ENCODE data around the gene TBL1XR1. TPM values are rescaled to one million over a fixed set of nuclear protein-coding genes. Genes with fewer than 3 reads are reported as not detected.

The TBL1XR1 gene
- 182 TPM for total RNA-seq

DNA sequence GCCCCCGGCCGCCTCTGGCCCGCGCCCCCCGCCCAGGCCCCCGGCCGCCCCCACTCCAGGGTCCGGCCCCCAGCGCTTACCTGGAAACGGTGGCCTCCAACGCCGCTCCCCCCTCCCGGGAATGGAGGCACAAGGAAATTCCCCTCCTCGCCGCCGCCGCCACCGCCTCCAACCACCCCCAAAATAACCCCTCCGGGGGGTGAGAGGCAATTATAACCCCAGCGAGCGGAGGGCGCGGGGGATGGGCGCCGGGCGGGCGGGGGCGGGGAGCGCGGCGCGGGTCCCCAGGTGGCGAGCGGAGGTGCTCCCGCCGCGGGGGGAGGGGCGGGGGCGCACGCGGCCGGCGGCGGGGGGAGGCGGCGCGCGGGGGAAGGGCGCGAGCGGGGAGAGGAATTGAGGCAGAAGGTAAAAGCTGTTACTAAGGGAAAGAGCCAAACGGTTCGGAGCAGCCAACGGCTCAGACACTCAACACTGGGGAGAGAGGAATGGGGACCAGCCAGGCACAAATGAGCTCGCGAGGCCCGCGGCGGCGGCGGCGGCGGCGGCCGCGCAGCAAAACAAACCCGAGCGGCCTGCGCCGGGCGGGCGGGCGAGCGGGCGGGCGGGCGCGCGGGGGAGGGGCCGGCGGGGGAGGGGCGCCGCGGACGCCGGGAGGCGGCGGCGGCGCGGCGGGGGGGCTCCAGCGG lies at the start of gene TBL1XR1:
TBL1XR1 (minus strand) TSS at position 442 of the 686 bp plus-strand sequence. CDS start 132,505 bp downstream, outside the sequence.
- intact Hi-C loops (cut with DNase I) = loop anchor here (1.0 kb wide), 1 partner anchor 162 kb away; no protein-coding TSS in a partner anchor
- ATAC-seq (peak; percentile 92), DNase-seq (ENCODE audit: low spot score) (peak; percentile 94)

DNA sequence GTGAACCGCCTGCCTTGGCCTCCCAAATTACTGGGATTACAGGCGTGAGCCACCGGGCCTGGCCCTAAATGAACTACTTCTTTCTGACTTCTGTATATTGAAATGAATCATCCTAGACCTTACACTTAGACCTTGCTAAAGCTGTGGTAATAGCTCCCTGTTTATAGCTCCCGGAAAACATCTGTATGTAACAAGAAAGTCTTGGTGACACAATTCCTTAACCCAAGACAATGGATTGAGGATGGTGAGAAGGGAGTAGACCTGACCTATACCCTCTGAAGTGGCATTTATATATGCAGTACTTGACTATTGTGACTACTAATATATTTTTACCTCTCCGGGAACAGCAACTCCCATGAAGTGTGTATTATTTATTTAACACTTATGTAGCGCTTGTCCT lies 48.0 kb upstream of the TBL1XR1 start:
- DNase-seq (ENCODE audit: low spot score) = no peak

DNA sequence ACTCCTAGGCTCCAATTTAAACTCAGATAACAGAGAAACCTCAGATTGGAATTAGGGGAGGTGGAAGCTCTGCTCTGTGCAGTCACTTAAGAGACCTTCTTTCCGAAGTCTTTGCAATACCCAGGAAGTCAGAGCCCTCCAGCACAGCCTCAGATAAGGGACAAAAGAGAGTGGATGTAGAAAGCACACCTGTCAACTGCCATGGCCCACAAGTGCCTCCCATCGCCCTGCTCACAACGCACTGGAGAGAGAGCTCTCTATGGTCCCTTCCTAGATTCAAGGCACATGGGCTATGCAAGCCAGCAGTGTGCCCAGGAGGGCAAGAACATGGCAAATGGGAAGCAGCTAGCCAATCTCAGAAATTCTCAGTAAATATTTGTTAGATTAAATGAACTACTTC lies 47.3 kb upstream of the TBL1XR1 start:
- DNase-seq (ENCODE audit: low spot score) = no peak
- ATAC-seq = no peak
- intact Hi-C loops (cut with DNase I) = no loop called here

More for the DNA sequence above, 48.0 kb upstream of the TBL1XR1 start:
- intact Hi-C loops (cut with DNase I) = no loop called here
- ATAC-seq = no peak

DNA sequence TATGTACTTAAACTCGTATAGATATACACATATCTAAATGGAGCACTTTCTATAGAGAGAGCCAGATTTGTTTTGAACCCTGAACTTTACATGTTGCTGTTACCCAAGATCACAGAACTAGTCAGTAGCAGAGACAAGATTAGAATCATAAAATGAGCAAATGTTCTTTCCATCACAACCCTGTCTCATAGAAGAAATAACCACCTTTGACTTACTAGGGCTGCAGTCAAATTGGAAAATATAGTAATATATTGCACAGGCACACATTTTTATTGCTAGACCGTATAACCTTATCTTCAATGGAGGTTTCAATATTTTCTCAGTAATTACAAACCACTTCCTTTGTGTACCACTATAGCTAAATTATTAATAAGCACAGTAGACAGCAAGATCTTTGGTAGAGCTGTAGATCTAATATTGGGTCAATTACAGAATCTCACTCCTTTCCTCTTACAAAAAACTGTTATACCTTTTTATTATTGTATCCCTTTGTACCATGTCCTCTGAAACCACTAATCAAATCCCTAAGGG lies 41.5 kb upstream of the TBL1XR1 start:
- no peak for DNase-seq (ENCODE audit: low spot score)
- ATAC-seq = no peak

DNA sequence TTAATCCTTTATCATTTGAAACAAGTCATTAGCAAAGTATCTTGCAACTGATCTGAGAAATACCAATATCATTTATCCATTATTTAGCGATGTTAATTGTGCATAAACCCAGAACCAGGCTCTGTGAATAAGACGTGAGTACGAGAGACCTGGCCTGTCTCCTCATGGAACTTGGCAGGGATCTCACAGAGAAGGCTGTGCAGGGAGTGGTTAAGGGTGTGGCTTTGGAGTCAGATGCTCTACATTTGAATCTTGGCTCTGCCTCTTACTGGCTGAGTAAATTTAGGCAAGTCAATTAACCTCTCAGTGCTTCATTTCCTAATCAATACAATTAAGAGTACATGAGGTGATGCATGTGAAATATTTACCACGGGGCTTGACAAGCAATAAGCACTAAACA lies 39.9 kb upstream of the TBL1XR1 start:
- ATAC-seq = no peak
- intact Hi-C loops (cut with DNase I) = no loop called here
- no peak for DNase-seq (ENCODE audit: low spot score)

More for the DNA sequence above, 41.5 kb upstream of the TBL1XR1 start:
- intact Hi-C loops (cut with DNase I) = no loop called here

DNA sequence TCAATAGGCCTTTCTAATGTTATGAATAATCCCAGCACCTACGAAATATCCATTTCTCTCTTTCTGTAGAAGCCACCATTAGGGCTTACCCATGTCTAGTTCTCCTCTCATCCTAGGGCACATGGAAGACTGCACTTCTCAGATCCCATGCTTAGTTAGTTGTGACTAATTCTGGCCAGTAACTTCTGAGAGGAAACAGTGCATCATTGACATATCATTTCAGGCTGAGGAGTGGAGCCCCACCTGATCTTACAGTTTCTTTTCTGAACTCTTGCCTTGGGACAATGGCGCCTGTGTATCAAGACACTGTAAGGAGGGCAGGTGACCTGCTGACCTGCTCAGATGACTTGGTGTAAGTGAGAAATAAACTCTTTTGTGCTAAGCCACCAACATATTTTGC lies 39.4 kb upstream of the TBL1XR1 start:
- DNase-seq (ENCODE audit: low spot score) = no peak
- intact Hi-C loops (cut with DNase I) = no loop called here
- ATAC-seq = no peak

DNA sequence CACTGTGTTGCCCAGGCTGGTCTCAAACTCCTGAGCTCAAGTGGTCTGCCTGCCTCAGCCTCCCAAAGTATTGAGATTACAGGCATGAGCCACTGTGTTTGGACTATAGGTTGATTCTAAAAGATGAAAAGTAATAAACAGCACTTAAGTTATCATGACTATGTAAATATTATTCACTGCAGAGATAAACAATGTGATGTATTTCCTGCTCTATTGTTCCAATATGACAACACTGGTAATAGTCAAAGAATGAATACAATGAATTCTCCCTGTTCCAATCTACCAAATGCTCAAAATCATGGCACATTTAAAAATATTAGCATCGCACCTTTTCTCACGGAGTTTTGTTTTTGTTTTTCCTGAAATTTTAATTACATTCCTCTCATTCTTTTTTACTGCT lies 36.8 kb upstream of the TBL1XR1 start:
- DNase-seq (ENCODE audit: low spot score) (no peak), ATAC-seq (no peak)
- intact Hi-C loops (cut with DNase I) = no loop called here

DNA sequence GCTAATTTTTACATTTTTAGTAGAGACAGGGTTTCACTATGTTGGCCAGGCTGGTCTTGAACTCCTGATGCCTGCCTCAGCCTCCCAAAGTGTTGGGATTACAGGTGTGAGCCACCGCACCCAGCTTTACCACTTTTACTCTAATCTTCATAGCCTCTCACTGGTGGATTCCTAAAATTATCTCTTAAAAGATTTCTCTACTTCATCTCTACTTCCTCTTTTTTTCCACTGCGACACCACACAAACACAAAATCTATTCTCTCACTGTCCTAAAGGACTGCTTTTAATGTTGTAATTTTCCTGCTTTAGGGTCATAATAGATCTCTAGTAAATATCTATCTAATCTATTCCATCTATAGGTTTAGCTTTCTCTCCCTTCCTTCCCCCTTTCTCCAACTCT lies 34.0 kb upstream of the TBL1XR1 start:
- no peak for DNase-seq (ENCODE audit: low spot score)
- ATAC-seq = no peak
- intact Hi-C loops (cut with DNase I) = no loop called here

DNA sequence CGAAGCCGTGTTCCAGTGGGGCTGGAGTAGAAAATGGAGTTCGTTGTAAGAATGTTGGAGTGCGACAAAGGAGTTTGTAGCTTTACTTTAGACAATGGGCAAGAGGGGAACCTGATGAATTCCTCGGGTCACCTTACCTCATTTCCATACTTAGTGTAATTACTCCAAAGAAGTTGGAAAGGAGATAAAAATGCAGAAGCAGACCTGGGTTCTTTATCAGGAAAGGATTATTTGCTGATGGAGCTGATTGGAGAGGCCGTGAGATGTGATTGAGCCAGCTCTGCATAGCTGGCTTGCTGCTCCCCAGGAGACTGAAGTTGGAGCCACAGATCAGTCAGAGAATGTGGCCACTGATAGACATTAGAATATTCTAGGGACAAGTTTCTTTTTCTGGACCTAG lies 33.4 kb upstream of the TBL1XR1 start:
- intact Hi-C loops (cut with DNase I) = no loop called here
- ATAC-seq = no peak
- no peak for DNase-seq (ENCODE audit: low spot score)

DNA sequence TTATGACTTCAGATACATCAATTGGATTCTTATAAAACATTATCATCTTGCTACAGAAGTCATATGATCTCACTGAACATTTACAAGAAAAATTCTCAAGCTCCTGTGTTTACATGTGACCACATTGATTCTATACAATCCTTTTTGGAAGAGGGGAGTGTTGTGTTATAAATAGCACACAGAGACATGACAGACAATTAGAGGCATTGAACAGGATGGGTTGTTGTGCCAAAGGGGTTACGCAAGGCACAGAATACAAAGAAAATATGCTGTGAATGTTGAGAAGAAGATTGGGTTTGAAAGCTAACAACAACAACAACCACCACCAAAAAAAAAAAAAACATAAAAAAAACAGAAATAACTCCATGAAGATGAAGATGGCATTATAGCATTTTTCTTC lies 32.5 kb upstream of the TBL1XR1 start:
- ATAC-seq = no peak
- intact Hi-C loops (cut with DNase I) = no loop called here

DNA sequence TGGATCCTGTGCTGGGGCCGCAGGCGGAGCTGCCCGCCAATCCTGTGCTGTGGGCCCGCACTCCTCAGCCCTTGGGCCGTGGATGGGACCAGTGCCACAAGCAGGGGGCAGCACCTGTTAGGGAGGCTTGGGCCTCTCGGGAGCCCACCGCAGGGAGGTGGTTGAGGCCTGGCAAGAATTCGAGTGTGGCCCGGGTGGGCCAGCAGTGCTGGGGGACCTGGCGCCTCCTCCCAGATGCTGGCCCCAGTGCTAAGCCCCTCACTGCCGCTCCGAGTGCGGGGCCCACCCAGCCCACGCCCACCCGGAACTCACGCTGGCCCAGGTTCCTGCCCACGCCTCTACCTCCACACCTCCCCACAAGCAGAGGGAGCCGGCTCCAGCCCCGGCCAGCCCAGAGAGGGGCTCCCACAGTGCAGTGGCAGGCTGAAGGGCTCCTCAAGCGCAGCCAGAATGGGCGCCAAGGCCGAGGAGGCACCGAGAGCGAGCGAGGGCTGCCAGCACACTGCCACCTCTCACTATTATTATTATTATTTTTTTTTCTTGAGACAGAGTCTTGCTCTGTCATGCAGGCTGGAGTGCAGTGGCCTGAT lies 31.4 kb upstream of the TBL1XR1 start:
- no peak for DNase-seq (ENCODE audit: low spot score)
- intact Hi-C loops (cut with DNase I) = no loop called here
- no peak for ATAC-seq

More for the DNA sequence above, 32.5 kb upstream of the TBL1XR1 start:
- DNase-seq (ENCODE audit: low spot score) = no peak

DNA sequence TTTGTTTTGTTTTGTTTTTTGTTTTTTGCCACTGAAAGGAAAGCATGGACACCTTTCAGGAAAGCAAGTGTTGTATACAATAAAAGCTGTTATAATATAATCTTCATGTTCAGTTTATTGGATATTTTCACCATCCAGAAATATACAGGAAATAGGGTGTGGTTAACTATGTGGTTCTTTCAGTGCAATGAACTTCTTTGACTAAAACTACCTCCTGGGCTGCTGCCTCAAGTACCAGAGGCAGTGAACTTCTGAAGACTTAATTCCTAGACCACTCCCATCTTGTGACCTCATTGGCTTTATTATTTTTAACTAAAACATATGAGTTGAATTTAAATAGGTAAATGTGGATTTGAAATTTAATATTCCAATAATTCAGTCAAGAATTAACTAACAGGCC lies 27.1 kb upstream of the TBL1XR1 start:
- no peak for DNase-seq (ENCODE audit: low spot score)
- intact Hi-C loops (cut with DNase I) = no loop called here
- no peak for ATAC-seq

DNA sequence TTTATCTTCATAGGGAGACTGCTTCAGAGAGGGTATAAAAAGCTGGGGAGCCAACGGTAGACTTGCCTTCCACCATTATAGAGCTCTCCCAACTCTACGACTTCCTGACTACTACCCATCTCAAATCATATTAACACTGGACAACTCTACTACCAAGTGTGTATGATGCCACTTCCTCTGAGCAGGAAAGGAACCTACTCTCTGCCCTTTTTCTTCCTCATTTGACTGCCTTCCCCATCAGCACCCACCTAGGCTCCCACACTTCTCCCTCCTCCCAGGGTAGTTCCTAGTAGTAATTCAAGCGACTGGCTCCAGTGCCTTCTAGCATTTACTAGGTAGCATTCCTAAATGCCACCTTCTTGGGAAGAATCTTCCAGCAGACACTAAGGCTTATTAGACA lies 24.5 kb upstream of the TBL1XR1 start:
- DNase-seq (ENCODE audit: low spot score) = no peak
- intact Hi-C loops (cut with DNase I) = no loop called here
- ATAC-seq = peak; percentile 42

DNA sequence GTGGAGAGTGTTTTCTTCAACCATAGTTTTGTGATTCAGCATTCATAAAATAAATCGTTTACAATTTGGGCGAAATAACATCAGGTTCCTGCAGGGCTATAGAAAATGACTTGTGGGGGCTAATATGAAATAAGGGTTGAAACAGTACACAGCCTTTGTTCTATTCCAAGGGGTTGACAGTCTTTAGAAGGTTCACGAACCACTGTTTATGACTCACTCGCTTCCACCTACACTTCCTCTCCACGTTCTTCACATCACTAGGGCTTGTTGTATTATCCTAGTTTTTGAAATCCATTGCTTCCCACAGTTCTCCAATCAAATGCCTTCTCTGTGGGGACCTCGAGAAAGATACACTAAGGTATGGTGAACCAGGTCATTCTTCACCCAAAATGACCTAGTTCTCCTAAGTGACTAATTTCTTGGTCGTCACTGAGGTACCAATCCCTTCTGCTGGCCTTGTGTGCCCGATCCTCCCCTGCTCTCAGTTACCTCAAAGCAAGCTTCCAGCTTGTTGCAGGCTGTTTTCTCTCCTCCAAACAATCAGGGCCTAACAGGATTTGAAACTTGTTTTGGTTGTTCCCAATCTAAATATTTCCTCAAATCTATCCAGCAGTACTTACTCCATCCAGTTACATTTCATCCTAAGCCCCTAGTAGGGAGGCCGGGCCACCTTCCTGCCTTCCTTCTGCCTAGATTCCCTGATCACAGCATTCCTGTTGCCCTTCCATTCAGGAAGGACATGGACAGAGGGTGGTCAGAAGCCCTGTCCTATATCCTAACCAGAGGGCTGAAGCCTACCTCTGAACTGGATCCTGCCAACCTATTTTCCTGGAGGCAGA lies 23.1 kb upstream of the TBL1XR1 start:
- intact Hi-C loops (cut with DNase I) = no loop called here
- ATAC-seq = no peak
- DNase-seq (ENCODE audit: low spot score) = no peak

DNA sequence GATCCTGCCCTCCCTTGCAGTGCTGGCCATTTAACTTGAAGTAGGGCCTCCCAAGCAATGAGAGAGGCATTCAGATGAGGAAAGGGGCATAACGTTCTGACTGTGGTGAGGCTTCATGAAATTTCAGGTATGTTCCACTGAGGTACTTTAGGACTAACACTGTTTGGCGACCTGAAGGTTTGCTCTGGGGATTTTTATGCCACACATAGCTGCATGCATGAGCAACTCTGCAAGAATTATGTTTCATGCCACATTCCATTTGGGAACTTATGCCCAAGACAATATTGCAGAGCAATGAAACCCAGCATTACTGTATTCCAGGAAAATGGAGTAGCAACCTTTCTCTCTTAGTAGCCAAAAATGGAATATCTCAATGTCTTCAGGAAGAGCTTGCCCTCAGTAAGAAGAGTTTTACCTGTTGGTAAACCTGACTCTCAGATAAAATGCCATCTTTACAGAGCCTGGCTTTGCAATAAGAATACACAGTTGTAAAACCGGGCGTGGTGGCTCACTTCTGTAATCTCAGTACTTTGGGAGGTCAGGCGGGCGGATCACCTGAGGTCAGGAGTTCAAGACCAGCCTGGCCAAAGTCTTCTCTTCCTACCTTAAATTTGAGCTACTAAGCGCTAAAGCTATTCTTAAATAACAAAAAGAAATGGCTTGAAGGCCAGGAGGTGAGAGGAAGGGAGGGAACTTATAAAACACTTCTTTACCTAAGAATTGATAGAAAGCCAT lies 16.7 kb upstream of the TBL1XR1 start:
- intact Hi-C loops (cut with DNase I) = no loop called here
- no peak for ATAC-seq
- no peak for DNase-seq (ENCODE audit: low spot score)

DNA sequence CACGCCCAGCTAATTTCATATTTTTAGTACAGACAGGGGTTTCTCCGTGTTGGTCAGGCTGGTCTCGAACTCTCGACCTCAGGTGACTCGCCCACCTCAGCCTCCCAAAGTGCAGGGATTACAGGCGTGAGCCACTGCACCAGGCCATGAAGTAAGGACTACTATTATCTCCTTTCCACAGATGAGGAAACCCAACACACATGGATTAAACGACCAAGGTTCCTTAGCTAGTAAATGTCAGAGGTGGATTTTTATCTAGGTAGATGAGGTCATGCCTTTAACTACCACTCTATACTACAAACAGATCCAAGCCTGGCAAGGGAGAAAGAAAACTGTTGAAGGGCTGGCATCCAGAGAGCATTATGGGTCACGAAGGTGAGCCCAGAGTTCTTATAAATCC lies 15.5 kb upstream of the TBL1XR1 start:
- ATAC-seq (no peak), DNase-seq (ENCODE audit: low spot score) (no peak)
- intact Hi-C loops (cut with DNase I) = no loop called here

DNA sequence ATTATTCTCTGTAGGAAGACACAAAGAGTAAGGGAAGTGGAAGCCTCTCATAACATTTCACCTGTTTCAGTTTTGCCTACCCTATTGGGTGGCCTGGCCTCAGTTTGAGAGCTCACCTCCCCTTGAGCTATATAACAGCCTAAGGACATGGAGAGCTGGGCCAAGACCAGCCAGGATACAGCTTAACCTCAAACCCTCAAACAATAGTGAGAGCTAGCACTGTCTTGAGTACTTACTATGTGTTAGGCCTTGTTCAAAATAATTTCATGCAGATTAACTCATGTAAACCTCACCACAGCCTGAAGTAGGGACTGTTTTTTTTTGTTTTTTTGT lies 15.0 kb upstream of the TBL1XR1 start:
- intact Hi-C loops (cut with DNase I) = no loop called here
- ATAC-seq = no peak
- DNase-seq (ENCODE audit: low spot score) = no peak

DNA sequence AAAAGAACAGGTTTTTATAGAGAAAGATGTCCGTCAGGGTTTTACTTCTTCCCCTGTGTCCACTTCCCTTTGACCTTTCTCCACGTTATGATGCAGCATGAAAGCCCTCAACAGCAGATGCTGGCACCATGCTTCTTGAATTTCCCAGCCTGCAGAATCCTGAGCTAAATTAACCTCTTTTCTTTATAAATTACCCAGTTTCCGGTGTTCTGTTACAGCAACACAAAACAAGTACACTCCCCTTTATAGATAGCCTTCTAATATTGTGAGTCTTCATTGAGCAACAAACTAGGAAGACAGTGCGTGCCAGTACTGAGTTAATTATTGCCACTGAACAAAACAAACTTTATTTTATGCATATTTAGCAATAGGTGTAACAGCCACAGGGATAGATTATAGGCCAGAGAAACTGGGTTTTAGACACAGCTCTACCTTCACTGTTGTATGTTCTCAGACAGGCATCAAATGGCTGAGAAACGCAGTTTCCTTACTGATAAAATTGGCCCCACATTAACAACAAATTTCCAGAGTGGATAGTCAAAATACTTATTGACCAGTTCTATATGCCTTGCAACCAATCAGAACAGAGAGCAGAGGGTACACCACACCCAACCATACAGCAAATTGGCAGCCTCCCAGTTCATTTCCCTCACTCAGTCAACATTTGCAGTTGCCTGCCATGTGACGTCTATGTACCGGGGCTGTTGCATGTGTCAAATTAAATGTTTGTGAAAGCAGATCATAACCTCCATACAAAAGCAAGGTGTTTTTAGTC lies 14.4 kb upstream of the TBL1XR1 start:
- intact Hi-C loops (cut with DNase I) = no loop called here
- DNase-seq (ENCODE audit: low spot score) = no peak
- ATAC-seq = peak; percentile 20

Data from sciatic nerve (tissue), 2 donors.